Endothelial cell (in vitro differentiated cells): ENCODE data around the gene TMEM123. TPM values are rescaled to one million over a fixed set of nuclear protein-coding genes. Genes with fewer than 3 reads are reported as not detected.
A peak's percentile ranks its signal among the peaks of the same experiment; 100 is the strongest.

Source experiments
- DNase-seq: peaks from one replicate; pipeline ENCODE4 v3.0.0; 2021; ENCODE audit warnings: low spot score
- H3K27ac Mint-ChIP-seq: one replicate; pipeline ENCODE4 v1.8.0; 2021; ENCODE audit warnings: mixed read lengths, inconsistent platforms; ENCODE audit not compliant: unreplicated experiment
- H3K27me3 Mint-ChIP-seq: one replicate; pipeline ENCODE4 v1.8.0; 2021; ENCODE audit warnings: mild to moderate bottlenecking, moderate library complexity, mixed read lengths, inconsistent platforms; ENCODE audit not compliant: unreplicated experiment
- H3K36me3 Mint-ChIP-seq: one replicate; pipeline ENCODE4 v1.8.0; 2021; ENCODE audit warnings: mild to moderate bottlenecking, low read depth, mixed read lengths, inconsistent platforms; ENCODE audit not compliant: unreplicated experiment
- H3K4me1 Mint-ChIP-seq: one replicate; pipeline ENCODE4 v1.8.0; 2021; ENCODE audit warnings: mild to moderate bottlenecking, mixed read lengths, inconsistent platforms; ENCODE audit not compliant: unreplicated experiment
- H3K4me3 Mint-ChIP-seq: one replicate; pipeline ENCODE4 v1.8.0; 2021; ENCODE audit warnings: mild to moderate bottlenecking, mixed read lengths, inconsistent platforms; ENCODE audit not compliant: unreplicated experiment
- H3K9me3 Mint-ChIP-seq: one replicate; pipeline ENCODE4 v1.8.0; 2021; ENCODE audit warnings: mixed read lengths, inconsistent platforms; ENCODE audit not compliant: unreplicated experiment
- long read RNA-seq: library from polyadenylated mRNA; unstranded; transcript quantifications from one replicate; pipeline ENCODE4 v2.0.0, GENCODE V29; 2020; ENCODE audit not compliant: unreplicated experiment
- total RNA-seq: library from RNA; stranded (reverse); fragmentation: NEBNext Ultra II Directional; extraction: Animal tissue kit (Norgen Biotek cat#: 25700); gene quantifications from one replicate; pipeline ENCODE4 v1.2.1, GENCODE V29; 2021; ENCODE audit not compliant: unreplicated experiment
- TF ChIP-seq, protein P1 (sequence below): fragments of 200-600 bp; sonication (generic); IDR thresholded peaks from one replicate; pipeline ENCODE4 v1.5.0; 2021; ENCODE audit warnings: antibody characterized with exemption; ENCODE audit not compliant: unreplicated experiment

TMEM123 gene
- 142 TPM for total RNA-seq
- long read RNA-seq, transcript TMEM123-202 (5 exons, 3,579 nt), result major isoform, 39 of 41 reads
- long read RNA-seq, partial matches to known transcripts, result 0 of 41 reads
- long read RNA-seq, other reads (novel, unspliced or antisense), result 2 of 41 reads

- peak; percentile 74 for DNase-seq
- Mint-ChIP-seq H3K27me3 (peaks cover 7% of the 10 kb centered on the region), H3K27ac (peak within 1 kb of the TSS; percentile 95), H3K4me3 (peak within 1 kb of the TSS; percentile 97), H3K36me3 (peaks cover under 1% of the 10 kb centered on the region), H3K9me3 (no peaks in the 10 kb centered on the region), H3K4me1 (peaks cover 25% of the 10 kb centered on the region)
- TF ChIP-seq, protein P1, sequence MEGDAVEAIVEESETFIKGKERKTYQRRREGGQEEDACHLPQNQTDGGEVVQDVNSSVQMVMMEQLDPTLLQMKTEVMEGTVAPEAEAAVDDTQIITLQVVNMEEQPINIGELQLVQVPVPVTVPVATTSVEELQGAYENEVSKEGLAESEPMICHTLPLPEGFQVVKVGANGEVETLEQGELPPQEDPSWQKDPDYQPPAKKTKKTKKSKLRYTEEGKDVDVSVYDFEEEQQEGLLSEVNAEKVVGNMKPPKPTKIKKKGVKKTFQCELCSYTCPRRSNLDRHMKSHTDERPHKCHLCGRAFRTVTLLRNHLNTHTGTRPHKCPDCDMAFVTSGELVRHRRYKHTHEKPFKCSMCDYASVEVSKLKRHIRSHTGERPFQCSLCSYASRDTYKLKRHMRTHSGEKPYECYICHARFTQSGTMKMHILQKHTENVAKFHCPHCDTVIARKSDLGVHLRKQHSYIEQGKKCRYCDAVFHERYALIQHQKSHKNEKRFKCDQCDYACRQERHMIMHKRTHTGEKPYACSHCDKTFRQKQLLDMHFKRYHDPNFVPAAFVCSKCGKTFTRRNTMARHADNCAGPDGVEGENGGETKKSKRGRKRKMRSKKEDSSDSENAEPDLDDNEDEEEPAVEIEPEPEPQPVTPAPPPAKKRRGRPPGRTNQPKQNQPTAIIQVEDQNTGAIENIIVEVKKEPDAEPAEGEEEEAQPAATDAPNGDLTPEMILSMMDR, result no peak
Measured at GRCh38 chr11:102452461-102453301, at the start of gene TMEM123. TMEM123 (minus strand) TSS chr11:102452765; CDS start chr11:102452623, 142 bp downstream.

DNA sequence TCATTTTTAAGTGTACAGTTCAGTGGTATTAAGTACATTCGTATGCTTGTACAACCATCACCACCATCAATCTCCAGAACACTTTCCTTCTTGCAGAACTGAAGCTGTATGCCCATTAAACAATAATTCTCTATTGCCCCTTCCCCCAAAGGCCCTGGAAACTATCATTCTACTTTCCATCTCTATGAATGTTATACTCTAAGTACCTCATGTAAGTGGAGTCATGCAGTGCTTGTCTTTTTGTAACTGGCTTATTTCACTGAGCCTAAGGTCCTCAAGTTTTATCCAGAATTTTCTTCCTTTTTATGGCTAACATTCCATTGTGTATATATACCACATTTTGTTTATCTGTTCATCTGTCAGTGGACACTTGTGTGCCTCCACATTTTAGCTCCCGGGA lies 48.3 kb upstream of the TMEM123 start:
- TF ChIP-seq, protein P1, result no peak
- H3K27ac Mint-ChIP-seq, result no peak overlapping the region
- no peak for DNase-seq
- peaks cover 2% of the 10 kb centered on the region for H3K27me3 Mint-ChIP-seq
- H3K9me3 Mint-ChIP-seq, result no peaks in the 10 kb centered on the region
- H3K4me3 Mint-ChIP-seq, result no peak overlapping the region
- no peaks in the 10 kb centered on the region for H3K36me3 Mint-ChIP-seq
- H3K4me1 Mint-ChIP-seq, result peaks cover 1% of the 10 kb centered on the region

- H3K9me3 Mint-ChIP-seq, result no peaks in the 10 kb centered on the region
- H3K36me3 Mint-ChIP-seq, result no peaks in the 10 kb centered on the region
Measured at GRCh38 chr11:102499931-102500330, 47.4 kb upstream of the TMEM123 start.

GRCh38 chr11:102499151-102499550 lies 46.6 kb upstream of the TMEM123 start:
- H3K27ac Mint-ChIP-seq, result no peak overlapping the region
- DNase-seq, result no peak
- H3K9me3 Mint-ChIP-seq, result no peaks in the 10 kb centered on the region
- H3K4me3 Mint-ChIP-seq, result no peak overlapping the region
- TF ChIP-seq, protein P1, result no peak
- H3K27me3 Mint-ChIP-seq, result peaks cover 2% of the 10 kb centered on the region
- H3K4me1 Mint-ChIP-seq, result peaks cover 2% of the 10 kb centered on the region
- H3K36me3 Mint-ChIP-seq, result no peaks in the 10 kb centered on the region

More at GRCh38 chr11:102499931-102500330, 47.4 kb upstream of the TMEM123 start:
- Mint-ChIP-seq H3K27me3 (peaks cover 2% of the 10 kb centered on the region), H3K4me1 (peaks cover 2% of the 10 kb centered on the region), H3K27ac (no peak overlapping the region), H3K4me3 (no peak overlapping the region)
- DNase-seq, result no peak
- TF ChIP-seq, protein P1, result no peak

DNA sequence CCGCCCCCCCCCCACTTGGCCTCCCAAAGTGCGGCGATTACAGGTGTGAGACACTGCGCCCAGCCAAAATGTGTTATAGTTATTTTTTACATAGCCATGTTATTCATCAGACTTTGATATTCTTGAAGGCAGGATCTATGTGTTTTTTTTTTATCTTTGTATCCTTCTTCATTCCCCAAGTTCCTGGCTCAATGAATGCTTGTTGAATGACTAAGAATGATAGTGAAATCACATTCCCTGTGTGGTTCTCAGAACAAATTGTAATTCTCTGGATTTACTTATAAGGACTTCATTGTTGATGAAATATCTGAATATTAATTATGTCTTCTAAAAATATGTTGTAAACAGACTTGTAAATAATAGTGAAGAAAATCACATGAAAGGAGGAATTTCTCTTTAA lies 44.5 kb upstream of the TMEM123 start:
- no peaks in the 10 kb centered on the region for H3K9me3 Mint-ChIP-seq
- H3K27ac Mint-ChIP-seq, result no peak overlapping the region
- no peak for DNase-seq
- H3K4me1 Mint-ChIP-seq, result peaks cover 7% of the 10 kb centered on the region
- H3K27me3 Mint-ChIP-seq, result no peaks in the 10 kb centered on the region
- no peak overlapping the region for H3K4me3 Mint-ChIP-seq
- no peaks in the 10 kb centered on the region for H3K36me3 Mint-ChIP-seq
- TF ChIP-seq, protein P1, result no peak
